GM19372 (cell line): ENCODE data around the gene DHX9.
"Not testable (repeated sequence)": the region's sequence is repeated elsewhere in the genome, so short reads cannot be mapped to it uniquely, and the experiment has no call there.

ENCODE experiments used
- ATAC-seq: cut with Tn5 transposase; IDR thresholded peaks from one replicate; pipeline ENCODE4 v1.9.1; 2021; ENCODE audit warnings: mild to moderate bottlenecking, low read depth, moderate library complexity; ENCODE audit not compliant: unreplicated experiment

Gene DHX9

GRCh38 chr1:182886985-182887384 lies 47.8 kb downstream of the DHX9 start:
- no peak for ATAC-seq

GRCh38 chr1:182888736-182889531 lies 49.8 kb downstream of the DHX9 start:
- ATAC-seq: no peak

- ATAC-seq: no peak
These were observed 50.9 kb downstream of the DHX9 start for GRCh38 chr1:182889997-182890396.

- ATAC-seq: no peak
These were observed 51.9 kb downstream of the DHX9 start for GRCh38 chr1:182890927-182891610.

GRCh38 chr1:182897696-182898095 lies 58.5 kb downstream of the DHX9 start:
- ATAC-seq: no peak

- not testable (repeated sequence) for ATAC-seq
These were observed 62.8 kb downstream of the DHX9 start for GRCh38 chr1:182901946-182902345.

- ATAC-seq: no peak
These were observed 66.2 kb downstream of the DHX9 start for GRCh38 chr1:182905321-182905720.

- no peak for ATAC-seq
These were observed 70.4 kb downstream of the DHX9 start for GRCh38 chr1:182909578-182909977.

GRCh38 chr1:182910143-182910542 lies 71.0 kb downstream of the DHX9 start:
- ATAC-seq: no peak

- ATAC-seq: no peak
These were observed 74.3 kb downstream of the DHX9 start for GRCh38 chr1:182913401-182913800.

GRCh38 chr1:182917378-182917777 lies 78.2 kb downstream of the DHX9 start:
- no peak for ATAC-seq

GRCh38 chr1:182925661-182926060 lies 86.5 kb downstream of the DHX9 start:
- no peak for ATAC-seq

GRCh38 chr1:182927693-182928433 lies 88.7 kb downstream of the DHX9 start:
- ATAC-seq: no peak

- ATAC-seq: no peak
These were observed 91.8 kb downstream of the DHX9 start for GRCh38 chr1:182930985-182931384.

- no peak for ATAC-seq
These were observed 96.6 kb downstream of the DHX9 start for GRCh38 chr1:182935716-182936115.
